Hindlimb muscle (tissue), 1 donor: ENCODE results near the gene KLC3. TPM values are rescaled to one million over a fixed set of nuclear protein-coding genes. Genes with fewer than 3 reads are reported as not detected.
"Not testable (repeated sequence)": the region's sequence is repeated elsewhere in the genome, so short reads cannot be mapped to it uniquely, and the experiment has no call there.

Experiments
- DNase-seq: peaks from one replicate; pipeline ENCODE4 v3.0.0-alpha.2; 2013
- polyA plus RNA-seq: library from polyadenylated mRNA; unstranded; fragments of 120-200 nt; gene quantifications from one replicate; pipeline ENCODE4 v1.2.1, GENCODE V29; 2013; ENCODE audit not compliant: insufficient read length

KLC3 gene
- 0.41 TPM for polyA plus RNA-seq

- DNase-seq = no peak
Measured at GRCh38 chr19:45340232-45340898, at the start of gene KLC3. Gene KLC3, plus strand, starts transcription at chr19:45340750. Its CDS starts 4,792 bp downstream, at chr19:45345542.

DNA sequence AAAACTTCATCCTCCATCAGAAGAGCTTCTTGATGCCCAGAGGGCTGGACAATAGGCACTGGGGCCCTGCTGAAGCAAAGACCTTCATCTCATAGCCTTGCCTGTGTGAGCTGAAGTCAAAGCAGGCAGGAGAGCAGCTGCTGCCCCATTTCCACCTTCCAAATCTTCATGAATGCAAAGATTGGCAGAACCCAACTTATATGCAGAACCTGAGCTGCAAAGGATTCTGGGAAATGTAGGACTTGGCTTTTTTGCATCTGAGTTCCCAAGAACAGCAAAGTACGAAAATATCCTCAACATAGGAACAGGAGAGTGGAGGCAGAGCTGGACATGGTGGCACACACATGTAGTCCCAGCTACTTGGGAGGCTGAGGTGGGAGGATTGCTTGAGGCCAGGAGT lies 48.7 kb upstream of the KLC3 start:
- no peak for DNase-seq

DNA sequence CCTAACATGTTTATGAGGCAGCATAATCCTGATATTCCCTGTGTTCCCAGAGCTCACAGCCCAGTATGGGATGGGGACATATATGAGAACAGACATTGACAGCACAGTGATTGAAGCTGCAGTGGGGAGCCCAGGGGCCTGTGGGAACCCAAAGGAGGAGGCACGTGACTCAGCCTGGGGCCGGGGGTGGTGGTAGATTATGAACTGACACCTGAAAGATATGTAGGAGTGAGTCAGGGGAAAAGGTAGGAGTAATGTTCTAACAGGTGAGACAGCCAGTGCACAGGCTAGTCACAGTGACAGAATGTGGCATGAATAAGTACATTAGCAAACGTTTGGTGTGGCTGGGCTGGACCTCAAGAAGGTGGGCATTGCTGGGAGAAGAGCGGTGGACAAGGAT lies 46.9 kb upstream of the KLC3 start:
- DNase-seq = no peak

DNA sequence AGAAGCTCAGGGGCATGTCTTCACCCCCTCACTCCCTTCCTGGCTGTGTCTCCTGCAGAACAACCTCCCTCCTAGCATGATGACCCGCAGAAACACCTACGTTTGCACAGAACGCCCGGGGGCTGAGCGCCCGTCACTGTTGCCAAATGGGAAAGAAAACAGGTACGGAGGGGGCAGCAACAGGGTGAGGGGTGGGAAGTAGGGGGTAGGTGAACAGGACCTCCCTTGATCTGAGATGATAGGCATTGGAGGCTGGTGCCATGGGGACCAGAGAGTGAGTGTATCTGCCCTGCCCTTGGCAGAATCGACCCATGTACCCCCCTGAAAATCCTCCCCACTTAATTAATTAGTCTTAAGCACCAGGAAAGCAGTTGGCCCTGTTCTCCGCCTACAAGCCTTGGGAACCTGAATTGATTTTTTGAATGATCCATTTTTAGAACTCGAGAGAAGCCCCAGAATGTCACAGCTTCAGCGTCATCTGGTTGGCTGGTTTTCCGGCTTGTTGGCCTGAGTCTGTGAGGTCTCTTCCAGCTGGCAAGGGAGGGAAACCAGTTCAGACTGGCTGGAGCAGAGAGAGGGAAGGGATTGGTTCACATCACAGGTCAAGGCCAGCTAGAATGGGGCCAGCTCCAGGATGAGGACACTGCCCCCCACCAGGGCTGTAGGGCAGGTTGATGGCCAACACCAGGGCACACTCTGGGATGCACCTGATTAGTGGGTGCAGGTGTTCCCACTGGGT lies 46.1 kb upstream of the KLC3 start:
- peak; percentile 48 for DNase-seq

GRCh38 chr19:45295873-45296272 lies 44.7 kb upstream of the KLC3 start:
- no peak for DNase-seq

GRCh38 chr19:45296355-45296754 lies 44.2 kb upstream of the KLC3 start:
- no peak for DNase-seq

DNA sequence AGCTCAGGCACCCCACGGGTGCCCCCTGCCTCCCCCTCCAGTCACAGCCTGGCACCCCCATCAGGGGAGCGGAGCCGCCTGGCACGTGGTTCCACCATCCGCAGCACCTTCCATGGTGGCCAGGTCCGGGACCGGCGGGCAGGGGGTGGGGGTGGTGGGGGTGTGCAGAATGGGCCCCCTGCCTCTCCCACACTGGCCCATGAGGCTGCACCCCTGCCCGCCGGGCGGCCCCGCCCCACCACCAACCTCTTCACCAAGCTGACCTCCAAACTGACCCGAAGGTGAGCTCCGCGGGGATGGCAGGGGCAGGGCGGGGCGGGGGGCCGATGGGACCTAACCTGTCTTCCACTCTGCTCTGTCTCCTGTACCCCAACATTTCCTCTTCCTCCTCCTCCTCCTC lies 42.9 kb upstream of the KLC3 start:
- DNase-seq = no peak

DNA sequence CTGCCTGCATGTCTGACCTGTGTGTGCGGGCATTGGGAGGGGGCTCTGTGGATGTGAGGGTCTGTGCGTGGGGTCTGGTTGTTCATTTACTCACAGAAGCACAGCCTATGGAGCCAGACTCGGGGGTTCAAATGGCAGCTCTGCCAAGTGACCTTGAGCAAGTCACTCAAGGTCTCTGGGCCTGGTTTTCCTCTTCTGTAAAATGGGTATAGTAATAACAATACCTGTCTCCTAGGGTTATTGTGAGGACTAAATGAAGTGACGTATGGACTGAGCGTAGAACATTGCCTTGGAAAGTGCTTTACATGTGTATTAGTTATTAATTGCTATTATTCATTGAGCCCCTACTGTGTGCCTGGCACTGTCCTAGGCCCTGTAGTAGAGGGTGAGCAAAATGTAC lies 42.3 kb upstream of the KLC3 start:
- DNase-seq = no peak

- no peak for DNase-seq
Measured at GRCh38 chr19:45299719-45300118, 40.8 kb upstream of the KLC3 start.

DNA sequence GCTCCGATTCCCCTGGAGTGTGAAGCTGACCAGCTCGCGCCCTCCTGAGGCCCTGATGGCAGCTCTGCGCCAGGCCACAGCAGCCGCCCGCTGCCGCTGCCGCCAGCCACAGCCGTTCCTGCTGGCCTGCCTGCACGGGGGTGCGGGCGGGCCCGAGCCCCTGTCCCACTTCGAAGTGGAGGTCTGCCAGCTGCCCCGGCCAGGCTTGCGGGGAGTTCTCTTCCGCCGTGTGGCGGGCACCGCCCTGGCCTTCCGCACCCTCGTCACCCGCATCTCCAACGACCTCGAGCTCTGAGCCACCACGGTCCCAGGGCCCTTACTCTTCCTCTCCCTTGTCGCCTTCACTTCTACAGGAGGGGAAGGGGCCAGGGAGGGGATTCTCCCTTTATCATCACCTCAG lies 38.1 kb upstream of the KLC3 start:
- no peak for DNase-seq

- DNase-seq = no peak
Measured at GRCh38 chr19:45303269-45304060, 37.1 kb upstream of the KLC3 start.

DNA sequence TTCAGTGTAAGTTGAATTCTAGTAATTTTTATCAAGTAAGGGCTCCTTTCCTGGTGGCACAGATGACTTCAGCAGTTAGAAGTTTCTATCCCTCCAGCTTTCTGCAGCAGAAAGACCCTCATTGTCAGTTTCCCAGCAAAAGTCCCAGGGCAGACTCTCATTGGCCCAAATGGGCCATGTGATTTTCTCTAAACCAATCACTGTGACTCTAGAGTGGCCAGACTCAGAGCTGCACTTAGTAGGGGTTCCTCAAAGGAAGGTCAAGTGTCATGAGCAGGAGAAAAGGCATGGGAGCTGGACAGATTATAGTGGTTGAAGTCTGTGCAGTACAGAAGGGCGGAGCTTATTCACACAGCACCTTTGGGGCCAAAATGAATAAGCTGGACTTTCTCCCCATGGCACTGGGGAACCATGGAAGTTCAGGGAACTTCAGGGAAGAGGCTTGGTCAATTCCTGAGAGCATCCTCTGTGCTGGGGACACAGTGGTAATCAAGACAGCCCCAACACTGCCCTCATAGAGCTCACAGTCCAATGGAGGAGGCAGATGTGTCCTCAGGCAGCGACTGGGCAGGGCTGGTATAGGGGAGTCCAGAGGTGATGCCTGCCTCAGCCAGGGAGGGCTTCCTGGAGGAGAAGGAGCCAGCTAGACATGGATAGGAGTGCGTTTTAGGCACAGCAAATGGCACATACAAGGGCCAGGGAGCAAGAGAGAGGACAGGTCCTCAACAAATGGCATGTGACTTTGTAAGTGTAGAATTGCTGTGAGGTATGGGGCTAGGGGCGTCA lies 36.2 kb upstream of the KLC3 start:
- no peak for DNase-seq

GRCh38 chr19:45305007-45305406 lies 35.5 kb upstream of the KLC3 start:
- no peak for DNase-seq

DNA sequence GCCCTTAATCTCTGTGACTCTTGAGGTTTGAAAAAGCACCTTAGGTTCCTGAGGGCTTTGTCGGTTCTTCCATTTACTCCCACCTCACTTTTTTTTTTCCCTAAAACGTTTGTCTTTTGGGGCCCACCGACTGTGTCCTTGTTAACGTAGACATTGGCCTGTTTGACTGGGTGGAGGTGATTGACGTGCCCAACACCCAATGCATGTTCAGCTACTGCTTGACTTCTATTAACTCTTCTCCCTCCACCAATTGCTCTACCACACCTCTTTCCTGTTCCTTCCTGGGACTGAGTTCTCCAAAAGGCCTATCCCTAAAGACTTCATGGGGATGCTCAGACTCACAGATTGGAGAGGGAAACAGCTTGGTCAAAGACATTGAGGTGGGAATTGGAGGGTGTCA lies 35.1 kb upstream of the KLC3 start:
- DNase-seq = no peak

GRCh38 chr19:45306040-45306439 lies 34.5 kb upstream of the KLC3 start:
- no peak for DNase-seq

DNA sequence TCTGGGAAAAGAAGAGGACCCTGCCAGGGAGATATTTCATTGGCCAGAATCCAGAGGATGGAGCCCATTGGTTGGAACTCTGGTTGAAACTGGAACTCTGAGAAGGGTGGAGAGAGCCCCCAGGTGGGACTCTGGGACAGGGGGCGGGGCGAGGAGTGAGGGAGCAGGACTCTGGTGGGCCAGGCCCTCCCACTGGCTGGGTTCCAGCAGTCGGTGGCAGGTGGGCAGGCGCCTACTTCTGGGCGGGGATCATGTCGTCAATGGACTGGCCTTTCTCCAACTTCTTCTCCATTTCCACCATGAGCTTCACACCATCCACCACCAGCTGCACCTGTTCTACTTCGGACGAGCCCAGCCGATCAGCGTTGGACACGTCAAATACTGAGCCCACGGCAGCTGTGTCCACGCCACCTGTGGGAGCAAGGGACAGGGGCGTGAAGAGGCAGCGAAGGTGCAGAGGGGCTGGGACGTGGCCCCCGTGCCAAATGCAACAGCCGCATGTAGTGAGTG lies 34.0 kb upstream of the KLC3 start:
- no peak for DNase-seq

GRCh38 chr19:45307361-45307760 lies 33.2 kb upstream of the KLC3 start:
- no peak for DNase-seq

- not testable (repeated sequence) for DNase-seq
Measured at GRCh38 chr19:45309322-45309721, 31.2 kb upstream of the KLC3 start.

GRCh38 chr19:45311621-45312020 lies 28.9 kb upstream of the KLC3 start:
- no peak for DNase-seq

- DNase-seq = not testable (repeated sequence)
Measured at GRCh38 chr19:45312285-45312684, 28.3 kb upstream of the KLC3 start.

DNA sequence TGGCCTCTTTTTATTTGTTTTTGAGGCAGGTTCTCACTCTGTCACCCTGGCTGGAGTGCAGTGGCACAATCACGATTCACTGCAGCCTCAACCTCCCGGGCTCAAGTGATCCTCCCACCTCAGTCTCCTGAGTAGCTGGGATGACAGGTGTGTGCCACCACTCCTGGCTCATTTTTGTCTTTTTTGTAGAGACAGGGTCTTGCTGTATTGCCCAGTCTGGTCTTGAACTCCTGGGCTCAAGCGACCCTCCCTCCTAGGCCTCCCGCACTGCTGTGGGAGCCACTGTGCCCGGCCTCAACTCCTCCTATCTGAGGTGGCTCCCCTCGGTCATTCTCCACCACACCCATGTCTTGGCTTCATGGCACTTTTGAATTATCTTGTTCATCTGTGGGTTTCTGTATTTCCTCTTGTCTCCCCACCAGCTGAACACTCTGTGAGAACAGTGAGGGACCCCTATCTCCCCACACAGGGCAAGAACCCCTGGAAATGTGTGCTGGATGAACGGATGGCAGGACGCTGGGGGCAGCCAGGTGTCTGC lies 25.8 kb upstream of the KLC3 start:
- DNase-seq = no peak

GRCh38 chr19:45315304-45315703 lies 25.2 kb upstream of the KLC3 start:
- no peak for DNase-seq
